ENCODE results near the gene GSTM5.

- TF ChIP-seq, protein P1, sequence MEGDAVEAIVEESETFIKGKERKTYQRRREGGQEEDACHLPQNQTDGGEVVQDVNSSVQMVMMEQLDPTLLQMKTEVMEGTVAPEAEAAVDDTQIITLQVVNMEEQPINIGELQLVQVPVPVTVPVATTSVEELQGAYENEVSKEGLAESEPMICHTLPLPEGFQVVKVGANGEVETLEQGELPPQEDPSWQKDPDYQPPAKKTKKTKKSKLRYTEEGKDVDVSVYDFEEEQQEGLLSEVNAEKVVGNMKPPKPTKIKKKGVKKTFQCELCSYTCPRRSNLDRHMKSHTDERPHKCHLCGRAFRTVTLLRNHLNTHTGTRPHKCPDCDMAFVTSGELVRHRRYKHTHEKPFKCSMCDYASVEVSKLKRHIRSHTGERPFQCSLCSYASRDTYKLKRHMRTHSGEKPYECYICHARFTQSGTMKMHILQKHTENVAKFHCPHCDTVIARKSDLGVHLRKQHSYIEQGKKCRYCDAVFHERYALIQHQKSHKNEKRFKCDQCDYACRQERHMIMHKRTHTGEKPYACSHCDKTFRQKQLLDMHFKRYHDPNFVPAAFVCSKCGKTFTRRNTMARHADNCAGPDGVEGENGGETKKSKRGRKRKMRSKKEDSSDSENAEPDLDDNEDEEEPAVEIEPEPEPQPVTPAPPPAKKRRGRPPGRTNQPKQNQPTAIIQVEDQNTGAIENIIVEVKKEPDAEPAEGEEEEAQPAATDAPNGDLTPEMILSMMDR (conservative IDR thresholded peaks at IDR 0.05), result no peak
- TF ChIP-seq EZH2 (IDR thresholded peaks at IDR 0.05; ENCODE audit: low read depth), result no peak
These were observed 48.7 kb downstream of the GSTM5 start for GRCh38 chr1:109760581-109761226.
